ENCODE measurements around the gene PPP2R5A. TPM values are rescaled to one million over a fixed set of nuclear protein-coding genes. Genes with fewer than 3 reads are reported as not detected.
"Not testable (repeated sequence)": the region's sequence is repeated elsewhere in the genome, so short reads cannot be mapped to it uniquely, and the experiment has no call there.

The PPP2R5A gene
- total and polyA plus RNA-seq, 3 donors from 2014 or later = 19.9 to 37.8 (median 26.9) TPM

DNA sequence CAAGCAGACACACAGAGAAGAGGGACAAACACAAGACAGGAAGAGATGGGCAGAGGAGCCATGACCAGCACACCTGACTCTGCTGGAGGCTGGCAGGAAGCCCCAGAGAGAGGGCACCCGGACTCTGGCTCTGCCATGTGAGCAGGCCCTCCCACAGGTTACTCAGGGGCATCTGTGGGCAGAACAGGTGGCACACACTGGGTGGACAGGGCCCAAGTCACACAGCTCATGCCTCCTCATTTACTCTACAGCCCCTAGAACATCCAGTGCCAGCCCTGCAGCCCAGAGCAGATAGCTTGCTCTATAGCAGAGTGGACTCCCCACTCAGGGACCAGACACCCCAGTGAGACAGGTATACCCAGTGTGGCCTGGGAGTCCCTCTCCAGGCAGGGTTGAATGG lies 100.8 kb downstream of the PPP2R5A start:
- no peaks in the 10 kb centered on the region for H3K36me3 ChIP-seq (ENCODE audit: low read depth, missing control alignments)
- no peak for TF ChIP-seq POLR2A (IDR thresholded peaks at IDR 0.05)
- TF ChIP-seq, protein P1, sequence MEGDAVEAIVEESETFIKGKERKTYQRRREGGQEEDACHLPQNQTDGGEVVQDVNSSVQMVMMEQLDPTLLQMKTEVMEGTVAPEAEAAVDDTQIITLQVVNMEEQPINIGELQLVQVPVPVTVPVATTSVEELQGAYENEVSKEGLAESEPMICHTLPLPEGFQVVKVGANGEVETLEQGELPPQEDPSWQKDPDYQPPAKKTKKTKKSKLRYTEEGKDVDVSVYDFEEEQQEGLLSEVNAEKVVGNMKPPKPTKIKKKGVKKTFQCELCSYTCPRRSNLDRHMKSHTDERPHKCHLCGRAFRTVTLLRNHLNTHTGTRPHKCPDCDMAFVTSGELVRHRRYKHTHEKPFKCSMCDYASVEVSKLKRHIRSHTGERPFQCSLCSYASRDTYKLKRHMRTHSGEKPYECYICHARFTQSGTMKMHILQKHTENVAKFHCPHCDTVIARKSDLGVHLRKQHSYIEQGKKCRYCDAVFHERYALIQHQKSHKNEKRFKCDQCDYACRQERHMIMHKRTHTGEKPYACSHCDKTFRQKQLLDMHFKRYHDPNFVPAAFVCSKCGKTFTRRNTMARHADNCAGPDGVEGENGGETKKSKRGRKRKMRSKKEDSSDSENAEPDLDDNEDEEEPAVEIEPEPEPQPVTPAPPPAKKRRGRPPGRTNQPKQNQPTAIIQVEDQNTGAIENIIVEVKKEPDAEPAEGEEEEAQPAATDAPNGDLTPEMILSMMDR (IDR thresholded peaks at IDR 0.05) = no peak
- no peaks in the 10 kb centered on the region for H3K4me1 ChIP-seq
- no peaks in the 10 kb centered on the region for H3K9me3 ChIP-seq
- intact Hi-C loops (cut with DNase I; ENCODE audit: low total_unique reads) = no loop called here
- 71 to 90% methylated on average over 1 of the region's 1 CpG for WGBS, 2 donors
- no peak for DNase-seq
- no peak overlapping the region for H3K4me3 ChIP-seq
- no peaks in the 10 kb centered on the region for H3K27me3 ChIP-seq
- H3K27ac ChIP-seq = no peak overlapping the region

DNA sequence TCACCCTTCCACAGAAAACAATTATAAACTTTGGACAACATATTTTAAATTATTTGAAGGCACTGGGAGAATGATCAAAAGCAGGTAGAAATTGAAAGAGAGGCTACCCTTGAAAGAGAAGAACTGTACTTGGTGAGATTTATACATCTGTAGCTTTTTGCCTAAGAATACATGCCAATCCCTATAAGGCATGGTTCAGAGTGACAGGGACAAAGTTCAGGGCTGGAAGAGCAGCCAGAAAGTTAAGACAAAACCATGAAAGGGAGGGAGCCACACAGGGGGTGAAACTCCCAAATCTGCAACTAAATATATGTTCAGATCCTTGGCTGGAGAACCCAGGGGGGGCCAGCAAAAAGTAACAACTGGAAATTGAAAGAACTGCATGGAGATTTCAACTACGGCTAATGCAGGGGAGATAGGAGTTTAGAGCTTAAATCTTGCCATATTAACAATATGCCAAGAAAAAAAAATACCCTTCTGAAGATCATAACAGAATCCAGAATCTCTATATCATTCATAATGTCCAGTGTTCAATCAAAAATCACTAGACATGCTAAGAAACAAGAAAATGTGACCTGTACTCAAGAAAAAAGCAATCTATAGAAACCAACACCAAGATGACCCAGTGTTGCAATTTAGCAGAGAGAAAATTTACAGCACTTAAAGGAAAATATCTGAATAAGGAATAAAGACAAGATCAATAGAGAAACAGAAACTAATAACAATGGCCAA lies 103.9 kb downstream of the PPP2R5A start:
- no peaks in the 10 kb centered on the region for H3K9me3 ChIP-seq
- TF ChIP-seq POLR2A (IDR thresholded peaks at IDR 0.05) = no peak
- TF ChIP-seq, protein P1 (IDR thresholded peaks at IDR 0.05) = no peak
- DNase-seq = no peak
- no peaks in the 10 kb centered on the region for H3K27me3 ChIP-seq
- no peak overlapping the region for H3K4me3 ChIP-seq
- no peak overlapping the region for H3K27ac ChIP-seq
- H3K4me1 ChIP-seq = no peaks in the 10 kb centered on the region
- intact Hi-C loops (cut with DNase I; ENCODE audit: low total_unique reads) = no loop called here
- WGBS, 2 donors = 68 to 86% methylated on average over 1 of the region's 1 CpG
- no peaks in the 10 kb centered on the region for H3K36me3 ChIP-seq (ENCODE audit: low read depth, missing control alignments)

DNA sequence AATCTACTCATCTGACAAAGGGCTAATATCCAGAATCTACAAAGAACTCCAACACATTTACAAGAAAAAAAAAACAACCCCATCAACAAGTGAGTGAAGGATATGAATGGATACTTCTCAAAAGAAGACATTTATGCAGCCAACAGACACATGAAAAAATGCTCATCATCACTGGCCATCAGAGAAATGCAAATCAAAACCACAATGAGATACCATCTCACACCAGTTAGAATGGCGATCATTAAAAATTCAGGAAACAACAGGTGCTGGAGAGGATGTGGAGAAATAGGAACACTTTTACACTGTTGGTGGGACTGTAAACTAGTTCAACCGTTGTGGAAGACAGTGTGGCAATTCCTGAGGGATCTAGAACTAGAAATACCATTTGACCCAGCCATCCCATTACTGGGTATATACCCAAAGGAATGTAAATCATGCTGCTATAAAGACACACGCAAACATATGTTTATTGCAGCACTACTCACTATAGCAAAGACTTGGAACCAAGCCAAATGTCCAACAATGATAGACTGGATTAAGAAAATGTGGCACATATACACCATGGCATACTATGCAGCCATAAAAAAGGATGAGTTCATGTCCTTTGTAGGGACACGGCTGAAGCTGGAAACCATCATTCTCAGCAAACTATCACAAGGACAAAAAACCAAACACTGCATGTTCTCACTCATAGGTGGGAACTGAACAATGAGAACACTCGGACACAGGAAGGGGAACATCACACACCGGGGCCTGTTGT lies 110.6 kb downstream of the PPP2R5A start:
- H3K36me3 ChIP-seq (ENCODE audit: low read depth, missing control alignments); H3K9me3 ChIP-seq; H3K4me1 ChIP-seq; H3K4me3 ChIP-seq; H3K27ac ChIP-seq; H3K27me3 ChIP-seq; intact Hi-C loops (cut with DNase I; ENCODE audit: low total_unique reads); DNase-seq: not testable (repeated sequence)
- WGBS, 2 donors = 93 to 100% methylated on average over 6 of the region's 6 CpGs

DNA sequence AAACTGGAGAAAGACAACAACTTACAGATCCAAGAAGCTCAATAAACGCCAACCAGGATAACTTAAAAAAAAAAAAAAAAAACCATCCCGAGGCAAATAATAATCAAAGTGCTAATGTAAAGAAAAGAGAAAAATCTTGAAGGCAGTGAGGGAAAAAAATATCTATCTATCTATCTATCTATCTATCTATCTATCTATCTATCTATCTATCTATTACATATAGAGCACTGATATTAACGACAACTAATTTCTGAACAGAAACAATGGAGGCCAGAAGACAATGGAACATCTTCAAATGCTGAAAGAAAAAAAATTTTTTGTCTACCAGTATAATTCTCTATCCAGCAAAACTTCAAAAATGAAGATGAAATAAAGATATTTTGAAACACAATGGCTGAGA lies 111.4 kb downstream of the PPP2R5A start:
- Histone ChIP-seq H3K36me3 (ENCODE audit: low read depth, missing control alignments) (no peaks in the 10 kb centered on the region), H3K4me3 (no peak overlapping the region), H3K27ac (no peak overlapping the region), H3K27me3 (no peaks in the 10 kb centered on the region), H3K9me3 (no peaks in the 10 kb centered on the region), H3K4me1 (no peaks in the 10 kb centered on the region)
- 96 to 99% methylated on average over 3 of the region's 3 CpGs for WGBS, 2 donors
- intact Hi-C loops (cut with DNase I; ENCODE audit: low total_unique reads) = no loop called here
- TF ChIP-seq, protein P1 (IDR thresholded peaks at IDR 0.05) = no peak
- no peak for TF ChIP-seq POLR2A (IDR thresholded peaks at IDR 0.05)
- DNase-seq = no peak

DNA sequence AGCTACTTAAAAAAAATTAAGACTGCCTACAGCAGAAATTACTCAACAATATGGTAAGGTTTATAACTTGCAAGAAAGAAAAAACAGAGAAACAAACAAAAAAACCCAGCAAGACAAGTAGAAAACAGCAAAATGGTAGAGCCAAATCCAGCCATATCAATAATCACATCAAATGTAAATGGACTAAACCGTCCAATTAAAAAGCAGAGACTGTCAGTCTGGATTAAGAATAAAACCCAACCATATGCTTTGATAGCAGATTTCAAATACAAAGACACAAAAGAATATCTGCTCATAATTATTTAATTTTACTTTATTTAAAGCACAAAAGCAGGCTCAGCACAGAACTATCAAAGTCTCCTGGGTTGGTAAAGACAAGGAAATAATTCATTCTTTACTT lies 112.0 kb downstream of the PPP2R5A start:
- WGBS, 2 donors = 95 to 97% methylated on average over 1 of the region's 1 CpG
- TF ChIP-seq, protein P1 (IDR thresholded peaks at IDR 0.05) = no peak
- TF ChIP-seq POLR2A (IDR thresholded peaks at IDR 0.05) = no peak
- Histone ChIP-seq H3K9me3 (no peaks in the 10 kb centered on the region), H3K27ac (no peak overlapping the region), H3K4me1 (no peaks in the 10 kb centered on the region), H3K4me3 (no peak overlapping the region), H3K36me3 (ENCODE audit: low read depth, missing control alignments) (no peaks in the 10 kb centered on the region), H3K27me3 (no peaks in the 10 kb centered on the region)
- intact Hi-C loops (cut with DNase I; ENCODE audit: low total_unique reads) = no loop called here
- no peak for DNase-seq
